GM18909 (cell line): ENCODE data around the gene HBD.
"Not testable (repeated sequence)": the region's sequence is repeated elsewhere in the genome, so short reads cannot be mapped to it uniquely, and the experiment has no call there.

ENCODE experiments used
- ATAC-seq: cut with Tn5 transposase; IDR thresholded peaks from one replicate; pipeline ENCODE4 v1.9.1; 2021; ENCODE audit warnings: mild to moderate bottlenecking; ENCODE audit not compliant: unreplicated experiment, poor library complexity

HBD gene

GRCh38 chr11:5254023-5254422 is 19.7 kb upstream of the HBD start:
- not testable (repeated sequence) for ATAC-seq

- not testable (repeated sequence) for ATAC-seq
Observed at GRCh38 chr11:5253440-5253839, 19.2 kb upstream of the HBD start.

- ATAC-seq, result no peak
Observed at GRCh38 chr11:5252919-5253265, 18.6 kb upstream of the HBD start.

- ATAC-seq, result no peak
Observed at GRCh38 chr11:5252192-5252918, 18.1 kb upstream of the HBD start.

- no peak for ATAC-seq
Observed at GRCh38 chr11:5251746-5252145, 17.5 kb upstream of the HBD start.

GRCh38 chr11:5250543-5251204 is 16.4 kb upstream of the HBD start:
- ATAC-seq, result no peak

GRCh38 chr11:5249807-5250396 is 15.6 kb upstream of the HBD start, which contains the start of gene HBG1:
TSS of gene HBG1 (minus strand) at chr11:5249857. CDS start at chr11:5249804, 53 bp downstream.
- not testable (repeated sequence) for ATAC-seq

- not testable (repeated sequence) for ATAC-seq
Observed at GRCh38 chr11:5248498-5248897, 14.2 kb upstream of the HBD start.

- ATAC-seq, result no peak
Observed at GRCh38 chr11:5247472-5248192, 13.3 kb upstream of the HBD start.

- ATAC-seq, result no peak
Observed at GRCh38 chr11:5246772-5247471, 12.6 kb upstream of the HBD start.

- no peak for ATAC-seq
Observed at GRCh38 chr11:5245155-5245554, 10.9 kb upstream of the HBD start.

- no peak for ATAC-seq
Observed at GRCh38 chr11:5243816-5244180, 9.5 kb upstream of the HBD start.

GRCh38 chr11:5242933-5243815 is 8.9 kb upstream of the HBD start:
- ATAC-seq, result peak; percentile 69

- ATAC-seq, result no peak
Observed at GRCh38 chr11:5242208-5242607, 7.9 kb upstream of the HBD start.

GRCh38 chr11:5241458-5241857 is 7.2 kb upstream of the HBD start:
- no peak for ATAC-seq

- no peak for ATAC-seq
Observed at GRCh38 chr11:5240458-5240857, 6.2 kb upstream of the HBD start.

- no peak for ATAC-seq
Observed at GRCh38 chr11:5240056-5240455, 5.8 kb upstream of the HBD start.

- no peak for ATAC-seq
Observed at GRCh38 chr11:5239046-5239445, 4.8 kb upstream of the HBD start.

GRCh38 chr11:5238486-5238885 is 4.2 kb upstream of the HBD start:
- ATAC-seq, result no peak
